Thoracic aorta (tissue), 2 donors: ENCODE results near the gene PRR23E. TPM values are rescaled to one million over a fixed set of nuclear protein-coding genes. Genes with fewer than 3 reads are reported as not detected.

ENCODE experiments used
- ATAC-seq: fragments of 150-250 bp; one replicate; pipeline ENCODE4 v1.8.0; 2017; ENCODE audit warnings: low read depth; ENCODE audit not compliant: insufficient number of reproducible peaks, low FRiP score
- DNase-seq: peaks from one replicate; pipeline ENCODE4 v3.0.0-alpha.2; 2020; ENCODE audit warnings: low spot score
- H3K27ac ChIP-seq, 2 donors: fragments of 200-600 bp; sonication (generic); 1 replicate in 1 of 2; 2 replicates in 1 of 2; pipeline ENCODE4 v1.5.1; 2016; ENCODE audit warnings: mild to moderate bottlenecking in 2 of 2, moderate library complexity in 2 of 2
- H3K27me3 ChIP-seq: fragments of 200-600 bp; sonication (generic); replicated peaks from 2 replicates; pipeline ENCODE4 v1.6.0; 2016; ENCODE audit warnings: mild to moderate bottlenecking; ENCODE audit not compliant: insufficient read depth
- H3K36me3 ChIP-seq: fragments of 200-600 bp; sonication (generic); one replicate; pipeline ENCODE4 v1.5.1; 2016
- H3K4me1 ChIP-seq, 2 donors: fragments of 200-600 bp; sonication (generic); 1 replicate in 1 of 2; 2 replicates in 1 of 2; pipeline versions ENCODE4 v1.5.1 to v1.6.0; 2016; ENCODE audit warnings: low read depth in 2 of 2, mild to moderate bottlenecking in 1 of 2; ENCODE audit not compliant: control insufficient read depth in 1 of 2
- H3K4me3 ChIP-seq: fragments of 200-600 bp; sonication (generic); 2 replicates; pipeline ENCODE4 v1.5.1; 2016; ENCODE audit warnings: mild to moderate bottlenecking
- H3K9me3 ChIP-seq: fragments of 200-600 bp; sonication (generic); 2 replicates; pipeline ENCODE4 v1.5.1; 2016
- total RNA-seq, 2 donors: library from RNA; depleted of rRNA; stranded (reverse); fragments of >200 nt; gene quantifications; one replicate each; pipeline versions ENCODE4 v1.1.0 to v1.2.3, GENCODE V29; 2016
- TF ChIP-seq, protein P1 (sequence below): fragments of 200-600 bp; sonication (generic); IDR thresholded peaks from one replicate; pipeline ENCODE4 v1.5.1; 2019; ENCODE audit warnings: antibody characterized with exemption

Gene PRR23E, protein sequence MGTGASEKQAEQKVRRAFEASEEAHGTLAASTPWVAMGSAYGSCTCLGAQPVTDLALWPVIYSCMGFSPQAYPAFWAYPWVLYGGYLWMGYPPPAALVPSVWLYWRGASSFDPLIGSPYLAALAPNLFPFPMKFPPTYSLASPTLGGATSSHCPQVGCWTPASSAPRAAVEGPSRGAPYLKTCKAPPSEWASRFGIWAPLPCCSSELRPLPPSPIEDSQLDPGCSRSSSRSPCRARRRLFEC
- not detected for total RNA-seq

DNA sequence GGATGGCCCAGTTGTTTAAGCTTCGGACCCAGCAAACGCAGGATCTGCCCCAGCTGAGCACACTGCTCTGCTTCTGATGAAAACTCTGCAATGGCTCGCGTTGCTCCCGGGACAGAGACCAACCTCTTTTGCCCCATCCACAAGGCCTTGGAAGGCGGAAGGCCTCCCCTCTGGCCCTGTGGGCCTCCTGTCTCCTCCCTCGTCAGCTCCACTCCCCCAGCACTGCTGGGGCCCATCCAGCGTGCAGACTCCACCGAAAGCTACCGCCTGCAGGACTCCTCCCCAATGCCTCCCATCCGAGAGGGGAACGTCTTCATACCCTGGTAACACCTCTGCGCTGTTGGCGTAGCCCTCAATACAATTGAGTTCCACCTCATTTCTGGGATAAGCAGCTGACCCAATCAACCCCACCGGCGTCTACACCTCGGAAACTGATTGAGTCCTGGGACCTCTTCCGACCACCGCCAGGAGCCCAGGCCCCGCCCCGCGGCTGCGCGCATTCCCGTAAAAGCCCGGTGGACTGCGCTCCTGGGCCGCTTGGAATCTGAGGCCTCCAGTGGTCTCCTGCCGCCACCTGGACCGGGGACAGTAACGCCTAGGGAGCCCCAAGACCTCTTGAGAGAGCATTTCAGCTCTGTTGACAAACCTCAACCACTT lies at the start of gene PRR23E:
TSS of gene PRR23E (plus strand) at position 556 of the 657 bp plus-strand sequence. CDS start 3,555 bp downstream, outside the sequence.
- TF ChIP-seq, protein P1, sequence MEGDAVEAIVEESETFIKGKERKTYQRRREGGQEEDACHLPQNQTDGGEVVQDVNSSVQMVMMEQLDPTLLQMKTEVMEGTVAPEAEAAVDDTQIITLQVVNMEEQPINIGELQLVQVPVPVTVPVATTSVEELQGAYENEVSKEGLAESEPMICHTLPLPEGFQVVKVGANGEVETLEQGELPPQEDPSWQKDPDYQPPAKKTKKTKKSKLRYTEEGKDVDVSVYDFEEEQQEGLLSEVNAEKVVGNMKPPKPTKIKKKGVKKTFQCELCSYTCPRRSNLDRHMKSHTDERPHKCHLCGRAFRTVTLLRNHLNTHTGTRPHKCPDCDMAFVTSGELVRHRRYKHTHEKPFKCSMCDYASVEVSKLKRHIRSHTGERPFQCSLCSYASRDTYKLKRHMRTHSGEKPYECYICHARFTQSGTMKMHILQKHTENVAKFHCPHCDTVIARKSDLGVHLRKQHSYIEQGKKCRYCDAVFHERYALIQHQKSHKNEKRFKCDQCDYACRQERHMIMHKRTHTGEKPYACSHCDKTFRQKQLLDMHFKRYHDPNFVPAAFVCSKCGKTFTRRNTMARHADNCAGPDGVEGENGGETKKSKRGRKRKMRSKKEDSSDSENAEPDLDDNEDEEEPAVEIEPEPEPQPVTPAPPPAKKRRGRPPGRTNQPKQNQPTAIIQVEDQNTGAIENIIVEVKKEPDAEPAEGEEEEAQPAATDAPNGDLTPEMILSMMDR = no peak
- Histone ChIP-seq H3K4me1 (no peaks in the 10 kb centered on the region), H3K27ac (no peak within 1 kb of the TSS), H3K36me3 (no peaks in the 10 kb centered on the region), H3K9me3 (peaks cover 3% of the 10 kb centered on the region), H3K27me3 (no peaks in the 10 kb centered on the region), H3K4me3 (no peak within 1 kb of the TSS)
- ATAC-seq = no peak
- no peak for DNase-seq

DNA sequence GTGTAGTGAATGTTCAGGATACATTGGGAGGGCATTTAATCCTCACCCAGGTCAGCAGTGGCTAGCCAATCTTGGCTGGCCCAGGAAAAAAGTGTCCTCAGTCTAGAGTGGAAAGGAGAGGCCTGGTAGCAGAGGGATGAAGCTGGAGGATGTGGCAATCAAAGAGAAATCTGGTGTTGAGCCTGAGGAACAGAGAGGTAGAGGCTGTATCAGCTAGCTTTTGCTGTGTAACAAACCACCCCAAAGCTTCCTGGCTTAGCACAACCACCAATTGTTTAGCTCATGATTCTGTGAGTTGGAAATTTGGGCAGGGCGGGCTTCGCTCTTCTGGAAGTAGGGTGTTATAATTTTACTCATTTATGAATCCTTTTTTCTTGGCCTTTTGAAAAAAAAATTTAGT lies 49.8 kb upstream of the PRR23E start:
- no peaks in the 10 kb centered on the region for H3K9me3 ChIP-seq
- H3K4me3 ChIP-seq = no peak overlapping the region
- DNase-seq (no peak), ATAC-seq (no peak)
- H3K27ac ChIP-seq = no peak overlapping the region
- no peaks in the 10 kb centered on the region for H3K27me3 ChIP-seq
- no peaks in the 10 kb centered on the region for H3K36me3 ChIP-seq
- TF ChIP-seq, protein P1 = no peak
- H3K4me1 ChIP-seq = peaks cover 3 to 7% of the 10 kb centered on the region in 2 donors

DNA sequence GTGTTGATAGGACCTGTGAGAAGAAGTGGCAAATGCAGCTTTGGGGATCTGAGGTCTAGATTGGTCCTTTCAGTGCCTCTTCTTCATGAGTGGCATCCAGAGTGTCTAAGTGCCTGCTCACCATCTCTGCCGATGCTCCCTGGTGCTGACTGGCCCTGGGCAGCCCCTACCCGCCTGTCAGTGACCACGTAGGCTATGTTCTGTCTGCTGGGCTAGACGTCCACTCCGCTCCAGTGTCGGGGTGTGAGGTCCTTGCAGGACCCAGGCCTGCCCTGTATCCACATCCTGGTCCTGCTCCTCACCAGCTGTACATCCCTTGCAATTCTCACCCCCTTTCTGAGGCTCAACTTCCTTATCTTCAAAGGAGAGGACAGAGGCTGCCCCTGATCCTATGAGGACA lies 48.3 kb upstream of the PRR23E start:
- H3K27me3 ChIP-seq = no peaks in the 10 kb centered on the region
- no peaks in the 10 kb centered on the region for H3K4me1 ChIP-seq
- H3K9me3 ChIP-seq = no peaks in the 10 kb centered on the region
- DNase-seq (no peak), ATAC-seq (no peak)
- TF ChIP-seq, protein P1 = no peak
- no peak overlapping the region for H3K27ac ChIP-seq
- H3K4me3 ChIP-seq = no peak overlapping the region
- no peaks in the 10 kb centered on the region for H3K36me3 ChIP-seq

DNA sequence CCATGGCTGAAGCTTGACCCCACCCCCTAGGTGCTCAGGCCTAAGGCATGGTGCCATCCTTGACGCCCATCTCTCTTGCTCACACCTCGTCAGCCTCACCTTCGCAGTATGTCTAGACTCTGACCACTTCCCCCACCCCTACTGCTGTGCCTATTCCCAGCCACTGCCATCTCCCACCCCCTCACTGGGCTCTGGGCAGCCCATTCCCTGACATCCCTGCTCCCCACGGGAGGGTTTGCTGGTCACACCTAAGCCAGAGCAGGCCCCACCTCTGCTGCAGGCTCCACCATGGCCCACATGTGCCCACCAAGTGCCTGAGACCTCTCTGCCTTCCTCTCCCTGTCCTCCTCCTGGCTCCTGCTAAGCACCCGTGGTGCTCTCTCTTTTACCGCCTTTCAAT lies 47.7 kb upstream of the PRR23E start:
- no peak overlapping the region for H3K4me3 ChIP-seq
- TF ChIP-seq, protein P1 = no peak
- no peak overlapping the region for H3K27ac ChIP-seq
- H3K36me3 ChIP-seq = no peaks in the 10 kb centered on the region
- DNase-seq (no peak), ATAC-seq (no peak)
- H3K27me3 ChIP-seq = no peaks in the 10 kb centered on the region
- H3K9me3 ChIP-seq = no peaks in the 10 kb centered on the region
- H3K4me1 ChIP-seq = no peaks in the 10 kb centered on the region

DNA sequence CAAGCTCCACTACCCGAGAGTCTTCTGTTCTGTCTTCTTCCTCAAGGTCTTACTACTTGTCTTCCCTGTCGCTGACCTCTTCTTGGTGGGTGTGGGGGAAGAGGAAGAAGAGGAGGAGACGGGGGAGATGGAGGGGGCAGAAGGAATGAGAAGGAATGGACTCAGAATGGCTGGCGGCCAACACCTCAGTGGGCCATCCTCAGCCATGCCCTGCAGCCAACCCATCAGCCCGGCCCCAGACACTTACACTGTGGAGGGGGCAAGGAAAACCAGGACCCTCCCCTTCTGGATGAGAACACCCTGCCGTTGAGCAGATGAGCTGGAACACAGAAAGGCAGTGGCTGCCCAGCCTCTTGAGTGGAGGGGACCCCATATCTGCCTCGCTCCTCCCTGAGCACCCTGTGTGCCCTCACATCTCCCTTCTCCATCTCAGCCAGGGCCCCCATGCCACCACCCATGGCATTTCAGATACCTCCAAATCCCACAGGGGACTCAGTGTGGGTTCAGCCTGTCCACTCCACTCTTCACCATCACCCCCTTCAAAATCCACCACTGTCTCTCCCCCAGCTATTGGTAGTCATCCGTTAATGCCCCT lies 45.5 kb upstream of the PRR23E start:
- Histone ChIP-seq H3K9me3 (no peaks in the 10 kb centered on the region), H3K27ac (no peak overlapping the region), H3K36me3 (no peaks in the 10 kb centered on the region), H3K27me3 (no peaks in the 10 kb centered on the region), H3K4me1 (no peaks in the 10 kb centered on the region), H3K4me3 (no peak overlapping the region)
- DNase-seq (no peak), ATAC-seq (no peak)
- TF ChIP-seq, protein P1 = no peak
